ENCODE results near the gene SCAF8. TPM values are rescaled to one million over a fixed set of nuclear protein-coding genes. Genes with fewer than 3 reads are reported as not detected.

SCAF8 gene
- total and polyA plus RNA-seq, 2 of the 4 experiments (the other 2 are of a cell fraction), result 16.1 to 23.5 TPM

DNA sequence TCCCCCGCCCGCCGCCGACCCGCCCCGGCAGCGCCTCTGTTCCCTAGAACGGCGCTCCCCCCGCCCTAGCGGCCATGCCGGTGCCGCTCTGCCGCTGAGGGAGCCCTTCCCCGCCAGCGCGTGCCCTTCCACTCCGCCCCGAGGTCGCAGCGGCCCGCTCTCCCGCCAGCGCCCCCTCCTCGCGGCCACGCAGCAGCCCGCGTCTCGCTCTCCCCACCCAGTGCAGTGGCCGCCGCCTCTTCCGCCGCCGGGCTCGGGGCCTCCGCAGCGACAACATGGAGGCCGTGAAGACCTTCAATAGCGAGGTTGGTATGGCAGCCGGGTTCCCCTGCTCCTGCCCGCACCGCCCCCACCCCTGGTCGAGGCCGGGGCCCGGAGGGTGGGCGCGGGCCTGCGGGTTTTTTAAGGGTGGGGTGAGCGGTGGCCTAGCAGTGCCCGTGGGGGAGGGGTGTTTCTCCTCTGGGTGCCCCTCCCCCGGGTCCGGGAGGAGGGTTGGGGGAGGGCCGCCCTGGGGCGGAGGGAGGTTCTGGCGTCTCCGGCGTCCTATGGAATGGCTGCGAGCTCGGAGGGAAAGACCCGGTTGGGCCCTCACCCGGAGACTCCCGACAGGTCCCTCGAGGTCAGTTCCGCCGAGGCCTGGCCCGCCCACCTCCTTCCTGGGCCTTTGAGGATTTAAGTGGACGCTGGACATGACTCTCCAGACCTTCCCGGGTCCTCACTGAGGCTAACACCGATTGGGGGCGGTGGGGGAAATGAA lies 588 bp downstream of the SCAF8 start:
- peak overlapping the region; percentile 78 for H3K4me2 ChIP-seq (ENCODE audit: low read depth, low read length)
- no TSS peak for BruUV-seq (replicated peaks)
- intact Hi-C loops (cut with micrococcal nuclease) (loop anchor here (1.0 to 2.0 kb wide), 2 partner anchors 59 to 71 kb away; no protein-coding TSS in a partner anchor), dilution Hi-C loops (cut with HindIII; ENCODE audit: low sequenced_read_pairs, unreplicated experiment) (no loop called here), in situ Hi-C loops (cut with MboI; ENCODE audit: low sequenced_read_pairs) (no loop called here)
- peak overlapping the region; percentile 63; the same call in 1 of the 2 replicates for H3K23ac ChIP-seq (ENCODE audit: low read depth, low read length)
- H4K91ac ChIP-seq (ENCODE audit: insufficient read depth, low read depth, low read length), result peak overlapping the region; percentile 97
- H3K36me3 ChIP-seq (ENCODE audit: control insufficient read depth, insufficient read depth, low read length), result peaks cover 5% of the 10 kb centered on the region; the same call in 1 of the 2 replicates
- CTCF ChIA-PET, result no interaction called here
- peak; percentile 94 for ATAC-seq (ENCODE audit: low read depth)
- peak overlapping the region; percentile 96 for H3K14ac ChIP-seq (replicated peaks; ENCODE audit: low read depth, low read length)
- peak overlapping the region; percentile 98 for H3K4ac ChIP-seq (ENCODE audit: low read depth, low read length)
- H3K27ac ChIP-seq (ENCODE audit: insufficient read depth, low read length), result peak overlapping the region; percentile 100
- peaks cover 46% of the 10 kb centered on the region for H4K20me1 ChIP-seq (ENCODE audit: insufficient read depth, low read length)
- H3K4me3 ChIP-seq (ENCODE audit: insufficient read depth, low read depth, low read length), result peak overlapping the region; percentile 87
- H2BK120ac ChIP-seq (ENCODE audit: low read depth, low read length), result peak overlapping the region; percentile 48
- peaks cover 2 to 13% of the 10 kb centered on the region in 2 experiments; a peak in 2 of 4 replicates for H3K79me1 ChIP-seq (ENCODE audit: low read depth in 1 of 2, low read length in 2 of 2)
- POLR2A ChIA-PET (ENCODE audit: unreplicated experiment), result interaction anchor here (0.6 kb wide), 1 partner anchor 75 kb away, joined by 4 read pairs; no protein-coding TSS in a partner anchor
- DNase-seq, result peak; percentile 97
- H2AK9ac ChIP-seq (replicated peaks; ENCODE audit: low read depth, low read length, poor library complexity), result peak overlapping the region; percentile 97
- peak overlapping the region; percentile 88 for H2AFZ ChIP-seq (replicated peaks; ENCODE audit: low read length, poor library complexity)
- peaks cover 15% of the 10 kb centered on the region for H3K9me1 ChIP-seq (ENCODE audit: insufficient read depth, low read length)
- H2BK5ac ChIP-seq (ENCODE audit: low read depth, low read length, poor library complexity, severe bottlenecking), result peak overlapping the region; percentile 98
- no peaks in the 10 kb centered on the region for H3K9me3 ChIP-seq (ENCODE audit: control insufficient read depth, insufficient read depth, low read length)
- WGBS, 2 experiments (ENCODE audit: extremely low coverage in 2 of 2, insufficient read length in 1 of 2), result 0% methylated on average over 28 of the region's 71 CpGs; no CpG with 5 or more reads in 1 of the 2 experiments
- H4K8ac ChIP-seq (ENCODE audit: low read depth in 2 of 2, low read length in 2 of 2), result peak overlapping the region; percentile 97; a peak in 2 of 4 replicates
- peak overlapping the region; percentile 47 for H4K5ac ChIP-seq (ENCODE audit: low read depth, low read length)
- no peak overlapping the region for H2BK20ac ChIP-seq (ENCODE audit: low read depth, low read length)
- no peak overlapping the region for H2BK15ac ChIP-seq (ENCODE audit: low read depth, low read length)
- peak overlapping the region; percentile 74 for H2AK5ac ChIP-seq (ENCODE audit: low read depth, low read length)
- H3K18ac ChIP-seq (ENCODE audit: low read depth, low read length), result peak overlapping the region; percentile 44; the same call in 1 of the 2 replicates
- H3K27me3 ChIP-seq (ENCODE audit: control insufficient read depth, insufficient read depth, low read length), result no peaks in the 10 kb centered on the region
- H3K9ac ChIP-seq (ENCODE audit: low read depth, low read length), result peak overlapping the region; percentile 98
- H3K56ac ChIP-seq (ENCODE audit: extremely low read depth, insufficient read depth, low read length), result peak overlapping the region; percentile 56
- H3K4me1 ChIP-seq (ENCODE audit: control insufficient read depth, insufficient read depth, low read length), result peaks cover 2% of the 10 kb centered on the region
- TF ChIP-seq POLR2A (IDR thresholded peaks at IDR 0.05; ENCODE audit: low read depth, low read length) (peak; percentile 96; the same call in 1 of the 2 replicates), RFX5 (IDR thresholded peaks at IDR 0.05; ENCODE audit: low read depth, low read length) (no peak), MAZ (IDR thresholded peaks at IDR 0.05; ENCODE audit: borderline replicate concordance, low read depth, low read length) (peak; percentile 91), RAD21 (IDR thresholded peaks at IDR 0.05; ENCODE audit: low read length) (no peak), MAFK (IDR thresholded peaks at IDR 0.05; ENCODE audit: low read depth, low read length) (no peak), NFE2L2 (IDR thresholded peaks at IDR 0.05; ENCODE audit: low read depth, low read length) (no peak), BHLHE40 (IDR thresholded peaks at IDR 0.05; ENCODE audit: low read depth, low read length) (no peak), MXI1 (IDR thresholded peaks at IDR 0.05; ENCODE audit: borderline replicate concordance, low read depth, low read length) (no peak), RCOR1 (IDR thresholded peaks at IDR 0.05; ENCODE audit: insufficient replicate concordance, low read length) (no peak), FOS (IDR thresholded peaks at IDR 0.05; ENCODE audit: low read depth, low read length) (no peak), CEBPB (IDR thresholded peaks at IDR 0.05; ENCODE audit: low read depth, low read length) (no peak), CHD1 (IDR thresholded peaks at IDR 0.05; ENCODE audit: low read depth, low read length) (no peak)
- TF ChIP-seq, protein P1, sequence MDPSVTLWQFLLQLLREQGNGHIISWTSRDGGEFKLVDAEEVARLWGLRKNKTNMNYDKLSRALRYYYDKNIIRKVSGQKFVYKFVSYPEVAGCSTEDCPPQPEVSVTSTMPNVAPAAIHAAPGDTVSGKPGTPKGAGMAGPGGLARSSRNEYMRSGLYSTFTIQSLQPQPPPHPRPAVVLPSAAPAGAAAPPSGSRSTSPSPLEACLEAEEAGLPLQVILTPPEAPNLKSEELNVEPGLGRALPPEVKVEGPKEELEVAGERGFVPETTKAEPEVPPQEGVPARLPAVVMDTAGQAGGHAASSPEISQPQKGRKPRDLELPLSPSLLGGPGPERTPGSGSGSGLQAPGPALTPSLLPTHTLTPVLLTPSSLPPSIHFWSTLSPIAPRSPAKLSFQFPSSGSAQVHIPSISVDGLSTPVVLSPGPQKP (IDR thresholded peaks at IDR 0.05; ENCODE audit: borderline replicate concordance, low read depth, low read length), result no peak
- TF ChIP-seq, protein P2, sequence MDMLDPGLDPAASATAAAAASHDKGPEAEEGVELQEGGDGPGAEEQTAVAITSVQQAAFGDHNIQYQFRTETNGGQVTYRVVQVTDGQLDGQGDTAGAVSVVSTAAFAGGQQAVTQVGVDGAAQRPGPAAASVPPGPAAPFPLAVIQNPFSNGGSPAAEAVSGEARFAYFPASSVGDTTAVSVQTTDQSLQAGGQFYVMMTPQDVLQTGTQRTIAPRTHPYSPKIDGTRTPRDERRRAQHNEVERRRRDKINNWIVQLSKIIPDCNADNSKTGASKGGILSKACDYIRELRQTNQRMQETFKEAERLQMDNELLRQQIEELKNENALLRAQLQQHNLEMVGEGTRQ (IDR thresholded peaks at IDR 0.05; ENCODE audit: low read depth, low read length), result no peak
